ENCODE measurements around the gene SLIT3. TPM values are rescaled to one million over a fixed set of nuclear protein-coding genes. Genes with fewer than 3 reads are reported as not detected.

The SLIT3 gene
- total RNA-seq, 3 donors from 2014 or later (not counting 1 experiment from before 2014, with no cell fraction given) = 0.34 to 0.80 TPM; not detected in 1

GRCh38 chr5:168693297-168693696 lies 607.6 kb downstream of the SLIT3 start:
- no peak overlapping the region for H3K4me3 ChIP-seq (ENCODE audit: low read length)
- Mint-ChIP-seq H3K4me1 (no peaks in the 10 kb centered on the region), H3K27me3 (ENCODE audit: low read depth in 2 of 2) (peaks cover 9 to 11% of the 10 kb centered on the region in 2 donors), H3K4me3 (no peak overlapping the region), H3K36me3 (no peaks in the 10 kb centered on the region), H3K27ac (no peak overlapping the region), H3K9me3 (no peaks in the 10 kb centered on the region)
- ATAC-seq (no peak), DNase-seq (no peak)
- no peaks in the 10 kb centered on the region for H3K4me1 ChIP-seq (ENCODE audit: control insufficient read depth, insufficient read depth, low read length)
- no peaks in the 10 kb centered on the region for H3K36me3 ChIP-seq (ENCODE audit: control insufficient read depth, insufficient read depth, low read length)
- TF ChIP-seq CTCF (IDR thresholded peaks at IDR 0.05) = no peak
- intact Hi-C loops (cut with micrococcal nuclease) = no loop called here
- H3K9me3 ChIP-seq (ENCODE audit: control insufficient read depth, insufficient read depth, low read length) = no peaks in the 10 kb centered on the region
- 78% methylated on average over 5 of the region's 5 CpGs for WGBS (ENCODE audit: insufficient coverage)
- no peaks in the 10 kb centered on the region for H3K27me3 ChIP-seq (ENCODE audit: control insufficient read depth, insufficient read depth, low read length)
- no peak overlapping the region for H3K27ac ChIP-seq (ENCODE audit: low read length)

- intact Hi-C loops (cut with micrococcal nuclease) = no loop called here
- no peaks in the 10 kb centered on the region for H3K36me3 ChIP-seq (ENCODE audit: control insufficient read depth, insufficient read depth, low read length)
- H3K4me3 ChIP-seq (ENCODE audit: low read length) = no peak overlapping the region
- no peaks in the 10 kb centered on the region for H3K4me1 ChIP-seq (ENCODE audit: control insufficient read depth, insufficient read depth, low read length)
- Mint-ChIP-seq H3K4me1 (no peaks in the 10 kb centered on the region), H3K9me3 (no peaks in the 10 kb centered on the region), H3K27me3 (ENCODE audit: low read depth in 2 of 2) (peaks cover 0 to 11% of the 10 kb centered on the region in 2 donors), H3K27ac (no peak overlapping the region), H3K36me3 (no peaks in the 10 kb centered on the region), H3K4me3 (no peak overlapping the region)
- DNase-seq (no peak), ATAC-seq (no peak)
- WGBS (ENCODE audit: insufficient coverage) = 70% methylated on average over 4 of the region's 4 CpGs
- H3K27me3 ChIP-seq (ENCODE audit: control insufficient read depth, insufficient read depth, low read length) = no peaks in the 10 kb centered on the region
- TF ChIP-seq CTCF (IDR thresholded peaks at IDR 0.05) = no peak
- no peaks in the 10 kb centered on the region for H3K9me3 ChIP-seq (ENCODE audit: control insufficient read depth, insufficient read depth, low read length)
- H3K27ac ChIP-seq (ENCODE audit: low read length) = no peak overlapping the region
Observed at GRCh38 chr5:168691891-168692290, 609.0 kb downstream of the SLIT3 start.

- Mint-ChIP-seq H3K27ac (no peak overlapping the region), H3K4me3 (no peak overlapping the region)
- intact Hi-C loops (cut with micrococcal nuclease) = no loop called here
Observed at GRCh38 chr5:168689260-168689659, 611.7 kb downstream of the SLIT3 start.

More at GRCh38 chr5:168689260-168689659, 611.7 kb downstream of the SLIT3 start:
- Mint-ChIP-seq H3K9me3 (no peaks in the 10 kb centered on the region), H3K36me3 (no peaks in the 10 kb centered on the region), H3K27me3 (ENCODE audit: low read depth in 2 of 2) (peaks cover 0 to 11% of the 10 kb centered on the region in 2 donors), H3K4me1 (no peaks in the 10 kb centered on the region)
- no peak overlapping the region for H3K4me3 ChIP-seq (ENCODE audit: low read length)
- ATAC-seq (no peak), DNase-seq (no peak)
- 88% methylated on average over 2 of the region's 2 CpGs for WGBS (ENCODE audit: insufficient coverage)
- H3K9me3 ChIP-seq (ENCODE audit: control insufficient read depth, insufficient read depth, low read length) = no peaks in the 10 kb centered on the region
- TF ChIP-seq CTCF (IDR thresholded peaks at IDR 0.05) = no peak
- H3K4me1 ChIP-seq (ENCODE audit: control insufficient read depth, insufficient read depth, low read length) = no peaks in the 10 kb centered on the region
- H3K27me3 ChIP-seq (ENCODE audit: control insufficient read depth, insufficient read depth, low read length) = no peaks in the 10 kb centered on the region
- H3K27ac ChIP-seq (ENCODE audit: low read length) = no peak overlapping the region
- no peaks in the 10 kb centered on the region for H3K36me3 ChIP-seq (ENCODE audit: control insufficient read depth, insufficient read depth, low read length)

Measured in natural killer cell (primary cell).